Stimulated activated CD4-positive, alpha-beta T cell treated with anti-CD3 and anti-CD28 coated beads, Interleukin-2, amount 100 ng/mL, for 4 hours (primary cell): ENCODE measurements around the gene AZGP1.
A peak's percentile ranks its signal among the peaks of the same experiment; 100 is the strongest.
"Not testable (repeated sequence)": the region's sequence is repeated elsewhere in the genome, so short reads cannot be mapped to it uniquely, and the experiment has no call there.

Experiments used
- DNase-seq: peaks from one replicate; pipeline ENCODE4 v3.0.0-alpha.2; 2020; ENCODE audit warnings: low read depth

The AZGP1 gene

GRCh38 chr7:99997545-99998137 lies 21.8 kb upstream of the AZGP1 start:
- DNase-seq = peak; percentile 50

DNA sequence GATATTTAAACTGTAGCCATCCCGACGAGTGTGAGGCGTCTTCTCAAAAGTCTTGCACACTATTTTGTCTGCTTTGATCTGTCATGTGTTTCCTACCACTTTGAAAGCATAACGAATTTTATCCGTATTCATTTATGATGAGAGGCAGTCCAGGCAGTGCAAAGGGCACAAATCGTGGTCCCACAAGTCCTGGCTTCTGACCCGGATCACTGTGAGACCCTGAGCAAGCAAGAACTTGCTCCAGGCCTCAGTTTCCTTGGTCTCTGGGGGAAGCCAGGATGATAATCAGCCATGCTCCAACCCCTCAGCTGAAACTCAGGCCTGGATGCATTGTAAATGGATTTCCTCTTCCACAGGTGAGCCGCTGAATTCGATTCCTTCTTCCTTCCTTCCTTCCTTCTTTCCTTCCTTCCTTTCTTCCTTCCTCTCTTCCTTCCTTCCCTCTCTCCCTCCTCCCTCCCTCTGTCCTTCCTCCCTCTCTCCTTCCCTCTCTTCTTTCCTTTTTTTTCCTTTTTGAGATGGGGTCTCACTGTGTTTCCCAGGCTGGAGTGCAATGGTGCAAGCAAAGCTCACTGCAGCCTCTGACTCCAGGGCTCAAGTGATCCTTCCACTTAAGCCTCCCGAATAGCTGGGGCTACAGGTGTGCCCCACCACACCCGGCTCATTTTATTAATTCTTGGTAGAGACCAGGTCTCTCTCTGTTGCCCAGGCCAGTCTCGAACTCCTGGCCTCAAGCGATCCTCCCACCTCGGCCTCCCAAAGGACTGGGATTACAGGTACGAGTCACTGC lies 21.1 kb upstream of the AZGP1 start:
- DNase-seq = no peak

DNA sequence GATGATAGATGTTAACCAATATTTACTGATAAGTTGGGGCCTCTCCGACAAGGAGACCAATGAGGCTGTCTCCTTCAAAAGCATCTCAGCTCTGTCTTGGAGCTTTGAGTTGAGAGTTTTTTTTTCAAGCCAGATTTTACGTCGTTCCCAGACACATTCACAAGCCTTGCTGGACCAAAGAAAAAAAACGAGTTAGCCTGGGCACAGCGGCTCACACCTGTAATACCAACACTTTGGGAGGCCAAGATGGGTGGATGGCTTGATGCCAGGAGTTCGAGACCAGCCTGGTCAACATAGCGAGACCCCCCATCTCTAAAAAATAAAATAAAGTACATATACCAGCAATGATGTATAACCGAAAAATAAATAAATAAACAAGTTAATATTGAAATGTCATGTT lies 19.0 kb upstream of the AZGP1 start:
- no peak for DNase-seq

- DNase-seq = no peak
Observed at GRCh38 chr7:99992330-99993038, 16.7 kb upstream of the AZGP1 start.

DNA sequence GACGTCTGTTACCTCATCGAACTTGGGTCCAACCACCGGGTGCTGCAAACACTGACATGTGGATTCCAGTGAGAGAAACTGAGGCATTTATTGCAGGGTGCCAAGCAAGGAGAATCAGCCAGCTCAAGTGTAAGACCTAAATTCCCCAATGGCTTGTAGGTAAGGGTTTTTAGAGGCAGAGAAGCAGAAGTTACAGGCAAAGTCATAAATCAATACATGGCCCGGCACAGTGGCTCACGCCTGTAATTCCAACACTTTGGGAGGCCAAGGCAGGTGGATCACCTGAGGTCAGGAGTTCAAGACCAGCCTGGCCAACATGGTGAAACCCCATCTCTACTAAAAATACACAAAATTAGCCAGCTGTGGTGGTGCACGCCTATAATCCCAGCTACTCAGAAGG lies 15.7 kb upstream of the AZGP1 start:
- not testable (repeated sequence) for DNase-seq

- no peak for DNase-seq
Observed at GRCh38 chr7:99990460-99990852, 14.6 kb upstream of the AZGP1 start.

DNA sequence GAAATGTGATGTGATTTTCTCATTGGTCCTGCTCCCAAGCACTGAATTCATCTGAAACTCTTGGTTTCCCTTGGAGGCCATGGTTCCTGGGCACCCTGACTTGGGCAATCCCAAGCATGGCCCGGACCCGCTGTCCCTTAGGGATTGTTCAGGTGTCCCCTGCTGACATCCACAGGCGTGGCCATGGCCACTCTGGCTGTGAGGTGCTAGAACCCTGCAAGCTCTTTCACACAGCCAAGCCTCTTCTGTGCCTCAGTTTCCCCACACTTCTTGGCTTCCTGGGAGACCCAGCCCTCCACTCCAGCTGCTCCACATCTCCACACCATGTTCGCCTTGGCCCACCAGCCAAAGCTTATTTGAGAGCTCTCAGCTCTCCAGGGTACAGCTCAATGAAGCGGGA lies 12.0 kb upstream of the AZGP1 start:
- DNase-seq = no peak

- DNase-seq = not testable (repeated sequence)
Observed at GRCh38 chr7:99987306-99987705, 11.5 kb upstream of the AZGP1 start.

- DNase-seq = no peak
Observed at GRCh38 chr7:99984593-99984992, 8.8 kb upstream of the AZGP1 start.

- DNase-seq = not testable (repeated sequence)
Observed at GRCh38 chr7:99981066-99981465, 5.2 kb upstream of the AZGP1 start.

DNA sequence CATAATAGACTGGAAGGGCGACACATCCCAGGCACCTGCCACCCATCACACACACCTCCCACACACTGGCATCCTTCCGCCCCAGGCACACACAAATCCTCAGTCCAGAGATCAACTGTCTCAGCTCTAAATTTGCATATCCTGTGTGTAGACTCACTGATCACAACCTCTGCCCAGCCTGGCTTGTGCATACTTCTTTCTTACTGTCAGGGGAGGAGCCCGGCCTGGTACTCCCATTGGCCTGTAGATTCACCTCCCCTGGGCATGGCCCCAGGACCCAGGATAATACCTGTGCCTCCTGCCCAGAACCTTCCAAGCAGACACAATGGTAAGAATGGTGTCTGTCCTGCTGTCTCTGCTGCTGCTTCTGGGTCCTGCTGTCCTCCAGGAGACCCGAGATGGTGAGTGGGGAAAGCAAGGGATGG lies 4.6 kb upstream of the AZGP1 start:
- not testable (repeated sequence) for DNase-seq

DNA sequence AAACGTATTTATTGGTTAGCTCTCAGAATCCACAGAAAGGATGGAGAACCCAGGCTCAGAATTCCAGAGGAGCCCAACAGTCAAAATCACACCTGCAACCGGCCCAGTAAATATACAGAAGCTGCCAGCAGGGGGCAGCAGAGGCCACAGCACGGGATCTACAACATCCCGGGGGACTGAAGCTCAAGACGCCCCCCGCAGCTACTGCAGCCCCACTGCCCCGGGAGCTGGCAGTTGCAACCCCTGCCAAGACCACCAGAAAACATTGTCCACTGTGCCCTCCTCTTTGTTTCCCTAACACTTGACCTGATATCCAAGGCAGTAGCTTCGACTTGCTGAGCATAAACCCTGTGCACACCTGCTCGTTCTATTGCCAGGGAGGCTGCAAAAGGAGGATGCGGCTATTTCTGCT lies 4.0 kb upstream of the AZGP1 start:
- DNase-seq = peak; percentile 49

DNA sequence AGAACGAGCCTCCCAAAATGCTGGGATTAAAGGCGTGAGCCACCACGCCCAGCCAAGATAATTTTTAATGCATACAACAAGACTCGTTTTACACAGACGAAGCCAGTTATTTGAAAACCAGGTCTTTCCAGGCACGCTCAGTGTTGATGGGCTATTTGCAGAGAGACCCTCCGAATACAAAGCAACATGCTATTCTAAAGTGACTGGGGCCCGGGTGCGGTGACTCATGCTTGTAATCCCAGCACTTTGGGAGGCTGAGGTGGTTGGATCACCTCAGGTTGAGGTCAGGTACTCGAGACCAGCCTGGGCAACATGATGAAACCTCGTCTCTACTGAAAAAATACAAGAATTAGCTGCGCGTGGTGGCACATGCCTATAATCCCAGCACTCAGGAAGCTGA lies 795 bp upstream of the AZGP1 start:
- no peak for DNase-seq

GRCh38 chr7:99974681-99975080 lies 1.1 kb downstream of the AZGP1 start:
- DNase-seq = no peak

GRCh38 chr7:99973817-99974216 lies 2.0 kb downstream of the AZGP1 start:
- not testable (repeated sequence) for DNase-seq

- DNase-seq = no peak
Observed at GRCh38 chr7:99971242-99971641, 4.6 kb downstream of the AZGP1 start.

DNA sequence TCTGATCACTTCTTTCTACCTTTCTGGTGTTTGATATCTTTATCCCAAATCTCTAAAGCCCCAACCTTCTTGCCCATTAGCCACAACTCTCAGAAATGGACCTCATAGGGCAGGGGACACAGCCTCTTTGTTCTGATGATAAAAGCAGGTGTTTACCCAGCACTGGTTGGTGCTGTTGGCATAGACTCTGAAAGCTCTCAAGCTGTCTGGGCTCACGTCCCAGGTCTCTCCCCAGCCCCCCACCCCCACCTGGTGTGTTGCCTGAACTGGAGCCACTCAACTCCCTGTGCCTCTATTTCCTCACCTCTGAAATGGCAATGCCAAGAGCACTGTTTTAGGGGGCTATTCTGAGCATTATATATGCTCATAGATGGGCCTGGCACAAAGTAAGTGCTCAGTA lies 6.0 kb downstream of the AZGP1 start:
- DNase-seq = not testable (repeated sequence)

DNA sequence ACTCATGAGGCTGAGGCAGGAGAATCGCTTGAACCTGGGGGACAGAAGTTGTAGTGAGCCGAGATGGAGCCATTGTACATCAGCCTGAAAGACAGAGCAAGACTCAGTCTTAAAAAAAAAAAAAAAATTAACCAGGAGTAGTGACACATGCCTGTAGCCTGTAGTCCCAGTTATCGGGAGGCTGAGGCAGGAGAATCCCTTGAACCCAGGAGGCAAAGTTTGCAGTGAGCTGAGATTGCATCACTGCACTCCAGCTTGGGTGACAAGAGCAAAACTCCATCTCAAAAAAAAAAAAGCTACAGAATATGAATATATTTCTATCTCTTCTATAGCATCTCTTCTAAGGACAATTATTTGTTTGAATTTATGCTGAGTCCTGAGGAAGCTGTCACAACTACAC lies 6.5 kb downstream of the AZGP1 start:
- DNase-seq = no peak

DNA sequence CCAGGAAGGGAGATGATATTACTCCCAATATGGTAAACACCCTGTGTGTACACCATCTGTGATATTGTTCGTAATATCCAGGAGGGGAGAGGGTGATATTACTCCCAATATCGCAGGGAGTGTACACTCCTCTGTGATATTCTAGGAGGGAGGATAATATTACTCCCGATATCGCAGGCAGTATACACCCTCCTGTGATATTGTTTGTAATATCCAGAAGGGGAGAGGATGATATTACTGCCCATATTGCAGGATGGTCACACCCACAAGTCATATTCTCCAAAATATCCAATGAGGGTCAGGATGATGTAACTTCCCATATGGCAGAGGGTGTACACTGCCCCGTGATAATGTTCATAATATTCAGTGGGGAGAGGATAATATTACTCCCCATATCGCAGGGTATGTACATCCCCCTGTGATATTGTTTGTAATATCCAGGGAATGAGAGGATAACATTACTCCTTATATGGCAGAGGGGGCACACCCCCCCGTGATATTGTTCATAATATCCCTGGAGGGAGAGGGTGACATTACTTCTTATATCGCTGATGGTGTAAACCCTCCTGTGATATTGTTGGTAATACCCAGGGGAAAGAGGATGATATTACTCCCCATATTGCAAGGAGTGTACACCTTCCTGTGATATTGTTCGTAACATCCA lies 17.1 kb downstream of the AZGP1 start:
- no peak for DNase-seq

DNA sequence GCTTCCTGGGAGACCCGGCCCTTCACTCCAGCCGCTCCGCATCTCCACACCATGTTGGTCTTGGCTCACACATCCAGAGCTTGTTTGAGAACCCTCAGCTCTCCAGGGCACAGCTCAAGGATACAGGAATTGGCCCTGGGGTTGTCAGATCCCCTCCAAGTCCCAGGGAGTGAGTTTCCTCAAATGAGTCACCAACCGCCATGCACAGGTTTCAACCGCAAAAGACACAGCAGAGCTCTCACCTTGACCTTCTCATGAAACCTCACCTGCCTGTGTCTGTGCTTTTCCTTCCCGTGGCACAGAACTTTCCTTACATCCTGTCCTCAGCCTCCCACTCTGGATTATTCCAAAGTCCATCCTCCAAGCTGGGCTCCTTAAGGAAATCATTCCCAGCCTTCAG lies 20.6 kb downstream of the AZGP1 start:
- no peak for DNase-seq

GRCh38 chr7:99954643-99955042 lies 21.2 kb downstream of the AZGP1 start:
- DNase-seq = not testable (repeated sequence)

- DNase-seq = no peak
Observed at GRCh38 chr7:99953649-99954048, 22.2 kb downstream of the AZGP1 start.

GRCh38 chr7:99952649-99953048 lies 23.2 kb downstream of the AZGP1 start:
- not testable (repeated sequence) for DNase-seq
